Body of pancreas (tissue), 4 donors: Measurements from ENCODE around the gene CCDC181. TPM values are rescaled to one million over a fixed set of nuclear protein-coding genes. Genes with fewer than 3 reads are reported as not detected.

Source experiments
- ATAC-seq: fragments of 150-250 bp; one replicate; pipeline ENCODE4 v1.9.1; 2016
- DNase-seq, 4 donors: peaks; one replicate each; pipeline ENCODE4 v3.0.0-alpha.2; 2019
- H3K27ac ChIP-seq, 4 donors: fragments of 200-600 bp; sonication (generic); 1 replicate in 3 of 4; 2 replicates in 1 of 4; pipeline versions ENCODE4 v1.5.1 to v1.6.1; 2016 to 2019; ENCODE audit warnings: mild to moderate bottlenecking in 1 of 4, mixed read lengths in 1 of 4, moderate library complexity in 1 of 4
- H3K27me3 ChIP-seq, 2 donors: fragments of 200-600 bp; sonication (generic); one replicate each; pipeline ENCODE4 v1.6.0; 2016; ENCODE audit warnings: mild to moderate bottlenecking in 1 of 2
- H3K36me3 ChIP-seq, 2 donors: fragments of 200-600 bp; sonication (generic); replicated peaks in 1 of 2; 2 replicates each; pipeline ENCODE4 v1.5.1; 2016; ENCODE audit warnings: low read depth in 2 of 2; ENCODE audit not compliant: insufficient read depth in 1 of 2
- H3K4me1 ChIP-seq: fragments of 200-600 bp; sonication (generic); one replicate; pipeline ENCODE4 v1.6.0; 2016
- H3K4me3 ChIP-seq, 2 donors: fragments of 200-600 bp; sonication (generic); 1 replicate in 1 of 2; 2 replicates in 1 of 2; pipeline ENCODE4 v1.5.1; 2016 to 2019
- H3K9me3 ChIP-seq, 3 donors: fragments of 200-600 bp; sonication (generic); 1 replicate in 2 of 3; 2 replicates in 1 of 3; pipeline ENCODE4 v1.5.1; 2016
- POLR2A ChIP-seq, 3 donors: fragments of 450-650 bp; IDR thresholded peaks; one replicate each; pipeline ENCODE4 v1.6.1; 2016; ENCODE audit warnings: antibody characterized with exemption in 3 of 3, mild to moderate bottlenecking in 2 of 3
- WGBS, 2 donors: methylation state at CpG; one replicate each; pipeline ENCODE4 v1.1.5; 2017; 5-methylcytosine and 5-hydroxymethylcytosine counted together
- intact Hi-C: fragments of 100-400 bp; cut with DNase I; formaldehyde crosslinking; loops from one replicate; pipeline ENCODE4 v1.15.1; 2023
- total RNA-seq, 2 donors: library from RNA; depleted of rRNA; stranded (reverse); fragments of >200 nt; gene quantifications; one replicate each; pipeline ENCODE4 v1.1.0, GENCODE V29; 2016
- TF ChIP-seq, protein P1 (sequence below), 7 experiments: fragments of 450-650 bp in 4 of 7; fragments of 200-600 bp in 3 of 7; sonication (generic) in 3 of 7; IDR thresholded peaks; one replicate each; pipeline ENCODE4 v1.5.1; 2016 to 2019; ENCODE audit warnings: antibody characterized with exemption in 7 of 7

Gene CCDC181
- total RNA-seq, 2 donors from 2014 or later = 4.2 to 8.2 TPM

DNA sequence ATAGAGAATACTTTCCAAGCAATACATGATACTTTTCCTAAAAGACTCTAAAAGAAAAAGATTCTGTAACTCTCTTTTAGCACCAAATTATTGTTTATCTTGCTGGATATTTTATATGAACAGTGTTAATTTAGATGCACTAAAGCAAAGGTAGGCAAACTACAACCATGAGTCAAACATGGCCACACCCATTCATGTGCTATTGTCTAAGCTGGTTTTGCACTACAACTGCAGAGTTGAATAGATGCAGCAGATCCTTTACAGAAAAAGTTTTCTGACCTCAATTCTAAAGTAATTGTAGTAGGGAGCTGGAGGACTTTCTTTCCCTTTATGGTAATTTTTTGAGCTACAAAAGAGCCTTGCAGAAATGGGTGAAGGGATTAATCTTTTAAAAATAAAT is 39.9 kb downstream of the CCDC181 start:
- H3K27me3 ChIP-seq = no peaks in the 10 kb centered on the region
- ATAC-seq (no peak), DNase-seq (no peak)
- no peak overlapping the region for H3K27ac ChIP-seq
- peaks cover 0 to 20% of the 10 kb centered on the region in 2 donors for H3K36me3 ChIP-seq
- no peaks in the 10 kb centered on the region for H3K9me3 ChIP-seq
- no peaks in the 10 kb centered on the region for H3K4me1 ChIP-seq
- H3K4me3 ChIP-seq = no peak overlapping the region
- no peak for TF ChIP-seq POLR2A (IDR thresholded peaks at IDR 0.05)
- TF ChIP-seq, protein P1, sequence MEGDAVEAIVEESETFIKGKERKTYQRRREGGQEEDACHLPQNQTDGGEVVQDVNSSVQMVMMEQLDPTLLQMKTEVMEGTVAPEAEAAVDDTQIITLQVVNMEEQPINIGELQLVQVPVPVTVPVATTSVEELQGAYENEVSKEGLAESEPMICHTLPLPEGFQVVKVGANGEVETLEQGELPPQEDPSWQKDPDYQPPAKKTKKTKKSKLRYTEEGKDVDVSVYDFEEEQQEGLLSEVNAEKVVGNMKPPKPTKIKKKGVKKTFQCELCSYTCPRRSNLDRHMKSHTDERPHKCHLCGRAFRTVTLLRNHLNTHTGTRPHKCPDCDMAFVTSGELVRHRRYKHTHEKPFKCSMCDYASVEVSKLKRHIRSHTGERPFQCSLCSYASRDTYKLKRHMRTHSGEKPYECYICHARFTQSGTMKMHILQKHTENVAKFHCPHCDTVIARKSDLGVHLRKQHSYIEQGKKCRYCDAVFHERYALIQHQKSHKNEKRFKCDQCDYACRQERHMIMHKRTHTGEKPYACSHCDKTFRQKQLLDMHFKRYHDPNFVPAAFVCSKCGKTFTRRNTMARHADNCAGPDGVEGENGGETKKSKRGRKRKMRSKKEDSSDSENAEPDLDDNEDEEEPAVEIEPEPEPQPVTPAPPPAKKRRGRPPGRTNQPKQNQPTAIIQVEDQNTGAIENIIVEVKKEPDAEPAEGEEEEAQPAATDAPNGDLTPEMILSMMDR (IDR thresholded peaks at IDR 0.05) = no peak
- intact Hi-C loops = no loop called here

DNA sequence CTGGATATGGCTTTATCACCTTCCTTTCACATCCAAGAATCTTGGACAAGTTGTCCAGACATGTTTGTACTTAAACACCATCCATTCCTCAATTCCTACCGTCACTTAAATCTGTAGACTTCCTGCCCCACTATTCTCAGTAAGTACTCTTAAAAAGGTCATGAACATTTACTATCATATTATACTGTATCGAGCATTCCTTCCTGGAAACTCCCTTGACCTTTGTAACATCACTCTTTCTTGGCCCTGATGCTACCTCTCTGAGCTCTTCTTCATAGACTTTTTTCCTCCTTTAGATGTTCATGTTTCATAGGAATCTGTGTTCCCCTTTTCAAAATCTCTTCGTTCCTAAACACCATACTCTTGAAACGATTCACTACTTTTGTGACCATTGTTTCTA is 43.8 kb downstream of the CCDC181 start:
- Histone ChIP-seq H3K9me3 (no peaks in the 10 kb centered on the region), H3K4me1 (no peaks in the 10 kb centered on the region), H3K36me3 (peaks cover 0 to 14% of the 10 kb centered on the region in 2 donors), H3K4me3 (no peak overlapping the region), H3K27ac (no peak overlapping the region), H3K27me3 (no peaks in the 10 kb centered on the region)
- TF ChIP-seq POLR2A (IDR thresholded peaks at IDR 0.05) = no peak
- TF ChIP-seq, protein P1 (IDR thresholded peaks at IDR 0.05) = no peak
- intact Hi-C loops = no loop called here
- DNase-seq (no peak), ATAC-seq (no peak)
- WGBS, 2 donors = 83 to 84% methylated on average over 4 of the region's 4 CpGs

DNA sequence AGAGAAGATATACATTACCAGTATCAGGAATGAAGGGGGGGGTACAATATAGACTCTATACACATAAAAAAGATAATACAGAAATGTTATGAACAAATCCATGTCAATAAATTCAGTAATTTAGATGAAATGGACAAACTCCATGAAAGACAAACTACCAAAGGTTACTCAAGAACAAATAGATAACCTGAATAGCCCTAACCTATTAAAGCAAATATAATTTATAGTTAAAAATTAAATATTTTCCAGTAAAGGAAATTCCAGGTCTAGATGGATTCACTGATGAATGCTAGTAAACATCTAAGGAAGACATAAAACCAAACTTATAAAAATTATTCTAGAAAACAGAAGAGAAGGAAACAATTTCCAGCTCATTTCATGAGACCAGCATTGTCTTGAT is 46.1 kb downstream of the CCDC181 start:
- TF ChIP-seq, protein P1 (IDR thresholded peaks at IDR 0.05) = no peak
- TF ChIP-seq POLR2A (IDR thresholded peaks at IDR 0.05) = no peak
- Histone ChIP-seq H3K9me3 (no peaks in the 10 kb centered on the region), H3K27me3 (no peaks in the 10 kb centered on the region), H3K27ac (no peak overlapping the region), H3K4me1 (no peaks in the 10 kb centered on the region), H3K4me3 (no peak overlapping the region), H3K36me3 (peaks cover 0 to 19% of the 10 kb centered on the region in 2 donors)
- ATAC-seq (no peak), DNase-seq (no peak)
- intact Hi-C loops = no loop called here

DNA sequence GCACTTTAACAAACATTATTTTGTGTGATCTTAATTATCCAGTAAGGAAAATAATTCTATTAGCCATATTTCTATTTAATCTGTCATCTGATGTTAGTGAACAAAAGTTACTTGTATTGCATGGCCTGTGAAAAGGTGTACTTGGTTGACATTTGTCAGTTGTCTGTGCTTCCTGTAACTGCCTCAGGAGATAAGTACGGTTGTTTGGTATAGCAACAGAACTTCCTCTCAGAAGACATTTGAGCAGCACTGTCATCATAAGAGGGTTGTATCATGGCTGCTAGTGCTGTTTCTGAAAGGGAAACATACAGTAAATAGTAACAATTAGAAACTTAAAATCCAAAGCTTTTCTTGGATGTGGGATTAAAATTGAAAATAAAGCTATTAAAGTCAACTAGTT is 55.9 kb downstream of the CCDC181 start:
- intact Hi-C loops = no loop called here
- no peak overlapping the region for H3K4me3 ChIP-seq
- no peaks in the 10 kb centered on the region for H3K9me3 ChIP-seq
- ATAC-seq (no peak), DNase-seq (no peak)
- H3K27me3 ChIP-seq = no peaks in the 10 kb centered on the region
- H3K36me3 ChIP-seq = peaks cover 0 to 5% of the 10 kb centered on the region in 2 donors
- TF ChIP-seq POLR2A (IDR thresholded peaks at IDR 0.05) = no peak
- TF ChIP-seq, protein P1 (IDR thresholded peaks at IDR 0.05) = no peak
- H3K4me1 ChIP-seq = peaks cover 16% of the 10 kb centered on the region
- H3K27ac ChIP-seq = no peak overlapping the region
- WGBS, 2 donors = 56 to 70% methylated on average over 1 of the region's 1 CpG

DNA sequence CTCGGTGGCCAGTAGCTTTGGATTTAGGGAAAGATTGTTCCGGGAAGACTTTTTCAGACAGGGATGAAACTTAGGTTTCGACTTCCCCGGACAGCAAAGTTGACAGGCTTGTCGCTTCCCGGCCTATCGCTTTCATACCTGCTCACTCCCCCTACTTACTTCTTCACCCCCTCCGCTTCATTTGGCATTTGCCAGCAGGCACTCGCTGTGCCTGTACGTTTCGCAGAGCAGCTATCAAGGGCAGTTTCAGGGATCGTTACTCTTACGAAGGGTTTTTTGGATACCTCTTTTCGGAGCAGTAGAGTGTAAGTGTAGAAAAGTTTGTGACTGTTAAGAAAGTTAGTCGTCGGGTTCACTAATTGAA is 58.9 kb downstream of the CCDC181 start:
- 1% methylated on average over 16 of the region's 16 CpGs for WGBS, 2 donors
- Histone ChIP-seq H3K4me1 (peaks cover 16% of the 10 kb centered on the region), H3K36me3 (peaks cover 0 to 5% of the 10 kb centered on the region in 2 donors), H3K27ac (peak overlapping the region; percentile 65 to 89 (median 81)), H3K9me3 (no peaks in the 10 kb centered on the region), H3K27me3 (no peaks in the 10 kb centered on the region), H3K4me3 (peak overlapping the region; percentile 20 to 46)
- ATAC-seq (no peak), DNase-seq (peak in 3 of 4 donors; percentile 12 to 21 (median 19))
- peak in 1 of 3 donors; percentile 12 for TF ChIP-seq POLR2A (IDR thresholded peaks at IDR 0.05)
- TF ChIP-seq, protein P1 (IDR thresholded peaks at IDR 0.05) = no peak
- intact Hi-C loops = no loop called here
